Body of pancreas (tissue), 4 donors: ENCODE results near the gene NGFR. TPM values are rescaled to one million over a fixed set of nuclear protein-coding genes. Genes with fewer than 3 reads are reported as not detected.

Experiments
- ATAC-seq: fragments of 150-250 bp; one replicate; pipeline ENCODE4 v1.9.1; 2016
- DNase-seq, 4 donors: peaks; one replicate each; pipeline ENCODE4 v3.0.0-alpha.2; 2019
- H3K27ac ChIP-seq, 4 donors: fragments of 200-600 bp; sonication (generic); 1 replicate in 3 of 4; 2 replicates in 1 of 4; pipeline versions ENCODE4 v1.5.1 to v1.6.1; 2016 to 2019; ENCODE audit warnings: mild to moderate bottlenecking in 1 of 4, mixed read lengths in 1 of 4, moderate library complexity in 1 of 4
- H3K27me3 ChIP-seq, 2 donors: fragments of 200-600 bp; sonication (generic); one replicate each; pipeline ENCODE4 v1.6.0; 2016; ENCODE audit warnings: mild to moderate bottlenecking in 1 of 2
- H3K36me3 ChIP-seq, 2 donors: fragments of 200-600 bp; sonication (generic); replicated peaks in 1 of 2; 2 replicates each; pipeline ENCODE4 v1.5.1; 2016; ENCODE audit warnings: low read depth in 2 of 2; ENCODE audit not compliant: insufficient read depth in 1 of 2
- H3K4me1 ChIP-seq: fragments of 200-600 bp; sonication (generic); one replicate; pipeline ENCODE4 v1.6.0; 2016
- H3K4me3 ChIP-seq, 2 donors: fragments of 200-600 bp; sonication (generic); 1 replicate in 1 of 2; 2 replicates in 1 of 2; pipeline ENCODE4 v1.5.1; 2016 to 2019
- H3K9me3 ChIP-seq, 3 donors: fragments of 200-600 bp; sonication (generic); 1 replicate in 2 of 3; 2 replicates in 1 of 3; pipeline ENCODE4 v1.5.1; 2016
- POLR2A ChIP-seq, 3 donors: fragments of 450-650 bp; IDR thresholded peaks; one replicate each; pipeline ENCODE4 v1.6.1; 2016; ENCODE audit warnings: antibody characterized with exemption in 3 of 3, mild to moderate bottlenecking in 2 of 3
- WGBS, 2 donors: methylation state at CpG; one replicate each; pipeline ENCODE4 v1.1.5; 2017; 5-methylcytosine and 5-hydroxymethylcytosine counted together
- intact Hi-C: fragments of 100-400 bp; cut with DNase I; formaldehyde crosslinking; loops from one replicate; pipeline ENCODE4 v1.15.1; 2023
- total RNA-seq, 2 donors: library from RNA; depleted of rRNA; stranded (reverse); fragments of >200 nt; gene quantifications; one replicate each; pipeline ENCODE4 v1.1.0, GENCODE V29; 2016
- TF ChIP-seq, protein P1 (sequence below), 7 experiments: fragments of 450-650 bp in 4 of 7; fragments of 200-600 bp in 3 of 7; sonication (generic) in 3 of 7; IDR thresholded peaks; one replicate each; pipeline ENCODE4 v1.5.1; 2016 to 2019; ENCODE audit warnings: antibody characterized with exemption in 7 of 7

NGFR gene
- total RNA-seq, 2 donors from 2014 or later, result 10.1 to 27.7 TPM

DNA sequence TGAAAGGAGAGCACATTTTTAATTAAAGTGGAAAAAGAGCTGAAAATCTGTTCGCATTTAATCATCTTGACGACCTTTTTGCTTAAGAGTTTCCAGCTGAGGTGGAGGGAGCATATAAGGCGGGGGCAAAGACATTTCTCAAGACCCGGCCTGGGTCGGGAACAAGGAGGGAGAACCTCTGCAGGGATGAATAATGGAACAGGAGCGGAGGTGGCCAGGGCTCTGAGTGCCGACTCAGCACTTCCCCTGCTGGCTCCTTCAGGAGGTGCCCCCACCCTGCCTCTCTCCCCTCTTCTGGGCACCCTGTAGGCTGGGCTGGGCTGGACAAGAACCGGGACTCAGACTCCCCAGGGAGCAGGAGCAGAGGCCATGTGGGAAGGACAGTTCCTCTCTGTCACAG, 7.9 kb upstream of the NGFR start:
- Histone ChIP-seq H3K27ac (no peak overlapping the region), H3K9me3 (no peaks in the 10 kb centered on the region), H3K4me3 (no peak overlapping the region), H3K27me3 (peaks cover 0 to 5% of the 10 kb centered on the region in 2 donors), H3K36me3 (no peaks in the 10 kb centered on the region), H3K4me1 (no peaks in the 10 kb centered on the region)
- ATAC-seq, result no peak
- no peak for DNase-seq
- WGBS, 2 donors, result 53 to 63% methylated on average over 8 of the region's 8 CpGs
- TF ChIP-seq, protein P1, sequence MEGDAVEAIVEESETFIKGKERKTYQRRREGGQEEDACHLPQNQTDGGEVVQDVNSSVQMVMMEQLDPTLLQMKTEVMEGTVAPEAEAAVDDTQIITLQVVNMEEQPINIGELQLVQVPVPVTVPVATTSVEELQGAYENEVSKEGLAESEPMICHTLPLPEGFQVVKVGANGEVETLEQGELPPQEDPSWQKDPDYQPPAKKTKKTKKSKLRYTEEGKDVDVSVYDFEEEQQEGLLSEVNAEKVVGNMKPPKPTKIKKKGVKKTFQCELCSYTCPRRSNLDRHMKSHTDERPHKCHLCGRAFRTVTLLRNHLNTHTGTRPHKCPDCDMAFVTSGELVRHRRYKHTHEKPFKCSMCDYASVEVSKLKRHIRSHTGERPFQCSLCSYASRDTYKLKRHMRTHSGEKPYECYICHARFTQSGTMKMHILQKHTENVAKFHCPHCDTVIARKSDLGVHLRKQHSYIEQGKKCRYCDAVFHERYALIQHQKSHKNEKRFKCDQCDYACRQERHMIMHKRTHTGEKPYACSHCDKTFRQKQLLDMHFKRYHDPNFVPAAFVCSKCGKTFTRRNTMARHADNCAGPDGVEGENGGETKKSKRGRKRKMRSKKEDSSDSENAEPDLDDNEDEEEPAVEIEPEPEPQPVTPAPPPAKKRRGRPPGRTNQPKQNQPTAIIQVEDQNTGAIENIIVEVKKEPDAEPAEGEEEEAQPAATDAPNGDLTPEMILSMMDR (IDR thresholded peaks at IDR 0.05), result no peak
- no peak for TF ChIP-seq POLR2A (IDR thresholded peaks at IDR 0.05)
- intact Hi-C loops, result no loop called here

DNA sequence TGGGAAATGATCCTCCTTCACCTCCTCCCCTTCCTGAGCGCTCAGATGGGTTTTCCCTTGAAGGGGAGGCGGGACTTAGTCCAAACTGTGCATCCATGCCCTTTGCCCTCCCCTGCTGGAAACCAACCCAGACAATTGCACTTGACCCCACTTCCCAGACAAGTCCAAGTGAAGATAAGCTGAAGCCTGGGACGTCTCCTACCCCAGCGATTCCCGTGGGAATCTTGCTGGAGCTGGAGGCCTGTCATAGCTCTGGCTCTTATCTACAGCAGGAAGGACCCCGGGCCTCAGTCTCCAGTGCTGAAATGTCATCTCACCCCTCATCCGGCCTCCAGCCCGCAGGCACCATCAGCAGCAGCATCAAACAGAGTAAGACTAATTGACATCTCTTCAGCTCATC, 6.5 kb upstream of the NGFR start:
- H3K27ac ChIP-seq, result no peak overlapping the region
- DNase-seq (no peak), ATAC-seq (no peak)
- intact Hi-C loops, result no loop called here
- no peak overlapping the region for H3K4me3 ChIP-seq
- H3K9me3 ChIP-seq, result no peaks in the 10 kb centered on the region
- WGBS, 2 donors, result 48 to 56% methylated on average over 7 to 8 of the region's 8 CpGs
- no peak for TF ChIP-seq POLR2A (IDR thresholded peaks at IDR 0.05)
- TF ChIP-seq, protein P1 (IDR thresholded peaks at IDR 0.05), result no peak
- H3K4me1 ChIP-seq, result no peaks in the 10 kb centered on the region
- no peaks in the 10 kb centered on the region for H3K36me3 ChIP-seq
- H3K27me3 ChIP-seq, result peaks cover 0 to 5% of the 10 kb centered on the region in 2 donors

DNA sequence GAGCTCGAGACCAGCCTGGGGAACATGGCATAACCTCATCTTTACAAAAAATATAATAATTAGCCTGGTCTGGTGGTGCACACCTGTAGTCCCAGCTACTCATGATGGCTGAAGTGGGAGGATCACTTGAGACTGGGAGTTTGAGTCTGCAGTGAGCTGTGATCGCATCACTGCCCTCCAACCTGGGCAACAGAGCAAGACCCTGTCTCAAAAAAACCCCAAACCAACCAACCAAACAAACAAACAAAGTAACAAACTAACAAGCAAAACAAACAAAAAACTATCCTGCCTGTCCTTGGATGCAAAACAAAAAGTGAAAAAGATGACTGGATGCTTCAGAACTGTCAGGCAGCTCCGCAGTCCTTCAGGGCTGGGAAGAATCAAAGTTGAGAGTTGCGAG, 5.7 kb upstream of the NGFR start:
- Histone ChIP-seq H3K9me3 (no peaks in the 10 kb centered on the region), H3K4me3 (no peak overlapping the region), H3K27me3 (peaks cover 0 to 5% of the 10 kb centered on the region in 2 donors), H3K27ac (no peak overlapping the region), H3K4me1 (no peaks in the 10 kb centered on the region), H3K36me3 (no peaks in the 10 kb centered on the region)
- TF ChIP-seq, protein P1 (IDR thresholded peaks at IDR 0.05), result no peak
- intact Hi-C loops, result no loop called here
- WGBS, 2 donors, result 86 to 87% methylated on average over 4 of the region's 4 CpGs
- DNase-seq (no peak), ATAC-seq (no peak)

GRCh38 chr17:49490276-49490675, 4.8 kb upstream of the NGFR start:
- Histone ChIP-seq H3K4me3 (no peak overlapping the region), H3K4me1 (peaks cover 2% of the 10 kb centered on the region), H3K27ac (no peak overlapping the region), H3K9me3 (no peaks in the 10 kb centered on the region), H3K27me3 (peaks cover 0 to under 1% of the 10 kb centered on the region in 2 donors), H3K36me3 (no peaks in the 10 kb centered on the region)
- DNase-seq (no peak), ATAC-seq (no peak)
- intact Hi-C loops, result no loop called here
- no peak for TF ChIP-seq POLR2A (IDR thresholded peaks at IDR 0.05)
- TF ChIP-seq, protein P1 (IDR thresholded peaks at IDR 0.05), result no peak
- 57 to 61% methylated on average over 6 of the region's 6 CpGs for WGBS, 2 donors

- Histone ChIP-seq H3K4me1 (peaks cover 12% of the 10 kb centered on the region), H3K4me3 (no peak overlapping the region), H3K36me3 (no peaks in the 10 kb centered on the region), H3K27ac (no peak overlapping the region), H3K27me3 (peaks cover 0 to 11% of the 10 kb centered on the region in 2 donors), H3K9me3 (no peaks in the 10 kb centered on the region)
- no peak for DNase-seq
- TF ChIP-seq POLR2A (IDR thresholded peaks at IDR 0.05), result no peak
- TF ChIP-seq, protein P1 (IDR thresholded peaks at IDR 0.05), result no peak
- intact Hi-C loops, result no loop called here
- ATAC-seq, result no peak
- 31 to 53% methylated on average over 5 of the region's 5 CpGs for WGBS, 2 donors
Measured at GRCh38 chr17:49491192-49491769, 3.8 kb upstream of the NGFR start.
